ENCODE data around the gene C1S.

DNA sequence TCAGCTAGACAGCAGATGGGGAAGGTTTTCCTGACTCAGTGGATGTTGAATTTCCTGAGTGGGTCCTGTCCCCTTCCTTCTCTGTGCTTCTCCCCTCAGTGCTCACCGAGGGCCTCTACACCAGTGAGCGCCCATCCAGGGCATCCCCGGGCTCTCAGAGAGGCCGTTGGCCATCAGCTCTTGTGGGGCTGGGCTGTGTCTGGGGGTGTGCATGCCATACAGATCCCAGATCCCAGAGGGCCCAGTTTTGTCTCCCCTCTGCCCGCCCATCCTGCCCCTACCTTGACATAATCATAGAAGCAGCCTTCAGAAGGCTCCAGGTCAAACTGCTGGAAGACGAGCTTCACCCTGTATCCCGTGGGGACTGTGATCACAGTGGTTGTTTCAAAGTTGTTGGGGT lies 30.7 kb downstream of the C1S start:
- TF ChIP-seq, protein P1, sequence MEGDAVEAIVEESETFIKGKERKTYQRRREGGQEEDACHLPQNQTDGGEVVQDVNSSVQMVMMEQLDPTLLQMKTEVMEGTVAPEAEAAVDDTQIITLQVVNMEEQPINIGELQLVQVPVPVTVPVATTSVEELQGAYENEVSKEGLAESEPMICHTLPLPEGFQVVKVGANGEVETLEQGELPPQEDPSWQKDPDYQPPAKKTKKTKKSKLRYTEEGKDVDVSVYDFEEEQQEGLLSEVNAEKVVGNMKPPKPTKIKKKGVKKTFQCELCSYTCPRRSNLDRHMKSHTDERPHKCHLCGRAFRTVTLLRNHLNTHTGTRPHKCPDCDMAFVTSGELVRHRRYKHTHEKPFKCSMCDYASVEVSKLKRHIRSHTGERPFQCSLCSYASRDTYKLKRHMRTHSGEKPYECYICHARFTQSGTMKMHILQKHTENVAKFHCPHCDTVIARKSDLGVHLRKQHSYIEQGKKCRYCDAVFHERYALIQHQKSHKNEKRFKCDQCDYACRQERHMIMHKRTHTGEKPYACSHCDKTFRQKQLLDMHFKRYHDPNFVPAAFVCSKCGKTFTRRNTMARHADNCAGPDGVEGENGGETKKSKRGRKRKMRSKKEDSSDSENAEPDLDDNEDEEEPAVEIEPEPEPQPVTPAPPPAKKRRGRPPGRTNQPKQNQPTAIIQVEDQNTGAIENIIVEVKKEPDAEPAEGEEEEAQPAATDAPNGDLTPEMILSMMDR (IDR thresholded peaks at IDR 0.05), result no peak
- TF ChIP-seq EZH2 (IDR thresholded peaks at IDR 0.05; ENCODE audit: borderline replicate concordance, insufficient read depth, low read depth, low read length, poor library complexity, severe bottlenecking), result no peak
